CD4-positive, alpha-beta T cell treated with Interleukin-15 for 4 hours (primary cell): ENCODE results near the gene USP17L27.
A peak's percentile ranks its signal among the peaks of the same experiment; 100 is the strongest.
"Not testable (repeated sequence)": the region's sequence is repeated elsewhere in the genome, so short reads cannot be mapped to it uniquely, and the experiment has no call there.

Experiments used
- DNase-seq: peaks from one replicate; pipeline ENCODE4 v3.0.0-alpha.2; 2020; ENCODE audit warnings: low spot score

USP17L27 gene

DNA sequence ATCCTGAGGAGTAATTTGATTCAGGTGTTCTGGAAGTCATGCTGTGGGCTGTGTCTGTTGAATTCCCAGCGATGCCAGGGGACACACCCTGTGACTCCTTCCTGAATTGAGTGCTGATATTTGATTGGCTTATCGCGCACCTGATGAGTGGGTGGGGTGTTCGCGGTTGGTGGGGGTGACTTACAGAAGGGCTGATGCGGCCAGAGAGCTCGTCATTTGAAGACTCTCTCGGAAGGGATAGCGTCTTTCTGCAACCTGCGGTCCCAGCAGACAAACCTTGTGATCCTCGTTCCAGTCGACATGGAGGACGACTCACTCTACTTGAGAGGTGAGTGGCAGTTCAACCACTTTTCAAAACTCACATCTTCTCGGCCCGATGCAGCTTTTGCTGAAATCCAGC is at the start of gene USP17L27:
Gene USP17L27 (plus strand): TSS at position 301 of the 400 bp plus-strand sequence. CDS start 0 bp downstream, at position 301.
- not testable (repeated sequence) for DNase-seq

DNA sequence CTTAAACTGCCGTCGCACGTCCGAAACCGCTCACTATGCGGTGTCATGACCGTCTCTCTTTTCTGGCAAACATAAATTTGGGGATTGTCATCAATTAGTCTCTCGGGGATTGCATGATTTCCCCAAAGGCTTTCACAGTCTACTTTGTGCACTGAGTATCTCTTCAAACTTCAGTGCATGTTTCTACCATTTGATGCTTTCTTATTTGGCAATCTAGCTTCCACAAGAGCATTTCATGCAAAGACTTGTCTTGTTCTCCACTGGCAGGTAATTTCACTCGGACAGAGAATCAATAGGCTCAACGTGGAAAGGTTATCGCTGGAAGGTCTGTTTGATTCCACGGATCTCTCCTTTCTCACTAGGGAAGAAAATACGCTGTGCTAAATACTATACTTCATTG is 19.8 kb upstream of the USP17L27 start:
- not testable (repeated sequence) for DNase-seq

DNA sequence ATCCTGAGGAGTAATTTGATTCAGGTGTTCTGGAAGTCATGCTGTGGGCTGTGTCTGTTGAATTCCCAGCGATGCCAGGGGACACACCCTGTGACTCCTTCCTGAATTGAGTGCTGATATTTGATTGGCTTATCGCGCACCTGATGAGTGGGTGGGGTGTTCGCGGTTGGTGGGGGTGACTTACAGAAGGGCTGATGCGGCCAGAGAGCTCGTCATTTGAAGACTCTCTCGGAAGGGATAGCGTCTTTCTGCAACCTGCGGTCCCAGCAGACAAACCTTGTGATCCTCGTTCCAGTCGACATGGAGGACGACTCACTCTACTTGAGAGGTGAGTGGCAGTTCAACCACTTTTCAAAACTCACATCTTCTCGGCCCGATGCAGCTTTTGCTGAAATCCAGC is 19.1 kb upstream of the USP17L27 start, which contains the start of gene USP17L24:
Gene USP17L24 (plus strand): TSS at position 301 of the 400 bp plus-strand sequence. CDS start 0 bp downstream, at position 301.
- DNase-seq, result not testable (repeated sequence)

DNA sequence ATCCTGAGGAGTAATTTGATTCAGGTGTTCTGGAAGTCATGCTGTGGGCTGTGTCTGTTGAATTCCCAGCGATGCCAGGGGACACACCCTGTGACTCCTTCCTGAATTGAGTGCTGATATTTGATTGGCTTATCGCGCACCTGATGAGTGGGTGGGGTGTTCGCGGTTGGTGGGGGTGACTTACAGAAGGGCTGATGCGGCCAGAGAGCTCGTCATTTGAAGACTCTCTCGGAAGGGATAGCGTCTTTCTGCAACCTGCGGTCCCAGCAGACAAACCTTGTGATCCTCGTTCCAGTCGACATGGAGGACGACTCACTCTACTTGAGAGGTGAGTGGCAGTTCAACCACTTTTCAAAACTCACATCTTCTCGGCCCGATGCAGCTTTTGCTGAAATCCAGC is 14.3 kb upstream of the USP17L27 start, which contains the start of gene USP17L25:
Gene USP17L25 (plus strand): TSS at position 301 of the 400 bp plus-strand sequence. CDS start 0 bp downstream, at position 301.
- DNase-seq, result not testable (repeated sequence)

DNA sequence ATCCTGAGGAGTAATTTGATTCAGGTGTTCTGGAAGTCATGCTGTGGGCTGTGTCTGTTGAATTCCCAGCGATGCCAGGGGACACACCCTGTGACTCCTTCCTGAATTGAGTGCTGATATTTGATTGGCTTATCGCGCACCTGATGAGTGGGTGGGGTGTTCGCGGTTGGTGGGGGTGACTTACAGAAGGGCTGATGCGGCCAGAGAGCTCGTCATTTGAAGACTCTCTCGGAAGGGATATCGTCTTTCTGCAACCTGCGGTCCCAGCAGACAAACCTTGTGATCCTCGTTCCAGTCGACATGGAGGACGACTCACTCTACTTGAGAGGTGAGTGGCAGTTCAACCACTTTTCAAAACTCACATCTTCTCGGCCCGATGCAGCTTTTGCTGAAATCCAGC is 9.6 kb upstream of the USP17L27 start, which contains the start of gene USP17L26:
Gene USP17L26 (plus strand): TSS at position 301 of the 400 bp plus-strand sequence. CDS start 0 bp downstream, at position 301.
- not testable (repeated sequence) for DNase-seq

DNA sequence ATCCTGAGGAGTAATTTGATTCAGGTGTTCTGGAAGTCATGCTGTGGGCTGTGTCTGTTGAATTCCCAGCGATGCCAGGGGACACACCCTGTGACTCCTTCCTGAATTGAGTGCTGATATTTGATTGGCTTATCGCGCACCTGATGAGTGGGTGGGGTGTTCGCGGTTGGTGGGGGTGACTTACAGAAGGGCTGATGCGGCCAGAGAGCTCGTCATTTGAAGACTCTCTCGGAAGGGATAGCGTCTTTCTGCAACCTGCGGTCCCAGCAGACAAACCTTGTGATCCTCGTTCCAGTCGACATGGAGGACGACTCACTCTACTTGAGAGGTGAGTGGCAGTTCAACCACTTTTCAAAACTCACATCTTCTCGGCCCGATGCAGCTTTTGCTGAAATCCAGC is 4.8 kb upstream of the USP17L27 start, which contains the start of gene USP17L5:
Gene USP17L5 (plus strand): TSS at position 301 of the 400 bp plus-strand sequence. CDS start 0 bp downstream, at position 301.
- DNase-seq, result not testable (repeated sequence)

DNA sequence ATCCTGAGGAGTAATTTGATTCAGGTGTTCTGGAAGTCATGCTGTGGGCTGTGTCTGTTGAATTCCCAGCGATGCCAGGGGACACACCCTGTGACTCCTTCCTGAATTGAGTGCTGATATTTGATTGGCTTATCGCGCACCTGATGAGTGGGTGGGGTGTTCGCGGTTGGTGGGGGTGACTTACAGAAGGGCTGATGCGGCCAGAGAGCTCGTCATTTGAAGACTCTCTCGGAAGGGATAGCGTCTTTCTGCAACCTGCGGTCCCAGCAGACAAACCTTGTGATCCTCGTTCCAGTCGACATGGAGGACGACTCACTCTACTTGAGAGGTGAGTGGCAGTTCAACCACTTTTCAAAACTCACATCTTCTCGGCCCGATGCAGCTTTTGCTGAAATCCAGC is 4.6 kb downstream of the USP17L27 start, which contains the start of gene USP17L28:
Gene USP17L28 (plus strand): TSS at position 301 of the 400 bp plus-strand sequence. CDS start 0 bp downstream, at position 301.
- DNase-seq, result not testable (repeated sequence)

GRCh38 chr4:9350866-9351265 is 6.9 kb downstream of the USP17L27 start:
- DNase-seq, result not testable (repeated sequence)

DNA sequence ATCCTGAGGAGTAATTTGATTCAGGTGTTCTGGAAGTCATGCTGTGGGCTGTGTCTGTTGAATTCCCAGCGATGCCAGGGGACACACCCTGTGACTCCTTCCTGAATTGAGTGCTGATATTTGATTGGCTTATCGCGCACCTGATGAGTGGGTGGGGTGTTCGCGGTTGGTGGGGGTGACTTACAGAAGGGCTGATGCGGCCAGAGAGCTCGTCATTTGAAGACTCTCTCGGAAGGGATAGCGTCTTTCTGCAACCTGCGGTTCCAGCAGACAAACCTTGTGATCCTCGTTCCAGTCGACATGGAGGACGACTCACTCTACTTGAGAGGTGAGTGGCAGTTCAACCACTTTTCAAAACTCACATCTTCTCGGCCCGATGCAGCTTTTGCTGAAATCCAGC is 9.4 kb downstream of the USP17L27 start, which contains the start of gene USP17L29:
Gene USP17L29 (plus strand): TSS at position 301 of the 400 bp plus-strand sequence. CDS start 0 bp downstream, at position 301.
- not testable (repeated sequence) for DNase-seq

DNA sequence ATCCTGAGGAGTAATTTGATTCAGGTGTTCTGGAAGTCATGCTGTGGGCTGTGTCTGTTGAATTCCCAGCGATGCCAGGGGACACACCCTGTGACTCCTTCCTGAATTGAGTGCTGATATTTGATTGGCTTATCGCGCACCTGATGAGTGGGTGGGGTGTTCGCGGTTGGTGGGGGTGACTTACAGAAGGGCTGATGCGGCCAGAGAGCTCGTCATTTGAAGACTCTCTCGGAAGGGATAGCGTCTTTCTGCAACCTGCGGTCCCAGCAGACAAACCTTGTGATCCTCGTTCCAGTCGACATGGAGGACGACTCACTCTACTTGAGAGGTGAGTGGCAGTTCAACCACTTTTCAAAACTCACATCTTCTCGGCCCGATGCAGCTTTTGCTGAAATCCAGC is 18.9 kb downstream of the USP17L27 start, which contains the start of gene USP17L30:
Gene USP17L30 (plus strand): TSS at position 301 of the 400 bp plus-strand sequence. CDS start 0 bp downstream, at position 301.
- not testable (repeated sequence) for DNase-seq

DNA sequence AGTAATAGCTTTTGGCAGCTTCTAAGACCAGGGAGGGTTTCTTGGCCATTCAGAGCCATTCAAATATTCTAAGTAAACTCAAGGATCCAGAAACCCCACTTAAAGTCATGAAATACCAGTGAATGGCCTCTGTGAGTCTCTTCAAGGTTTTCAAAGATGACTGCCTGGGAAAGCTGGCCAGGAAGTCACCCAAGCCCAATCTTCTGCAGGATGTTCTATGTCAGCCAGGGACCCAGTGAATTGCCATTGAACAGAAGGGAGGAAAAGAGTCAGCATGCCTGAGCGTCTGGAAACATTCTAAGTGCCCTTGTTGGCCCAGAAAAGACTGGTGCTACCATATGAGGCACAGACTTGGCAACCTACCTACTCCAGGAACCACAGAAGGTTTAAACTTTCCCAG is 35.9 kb downstream of the USP17L27 start:
- DNase-seq, result not testable (repeated sequence)

DNA sequence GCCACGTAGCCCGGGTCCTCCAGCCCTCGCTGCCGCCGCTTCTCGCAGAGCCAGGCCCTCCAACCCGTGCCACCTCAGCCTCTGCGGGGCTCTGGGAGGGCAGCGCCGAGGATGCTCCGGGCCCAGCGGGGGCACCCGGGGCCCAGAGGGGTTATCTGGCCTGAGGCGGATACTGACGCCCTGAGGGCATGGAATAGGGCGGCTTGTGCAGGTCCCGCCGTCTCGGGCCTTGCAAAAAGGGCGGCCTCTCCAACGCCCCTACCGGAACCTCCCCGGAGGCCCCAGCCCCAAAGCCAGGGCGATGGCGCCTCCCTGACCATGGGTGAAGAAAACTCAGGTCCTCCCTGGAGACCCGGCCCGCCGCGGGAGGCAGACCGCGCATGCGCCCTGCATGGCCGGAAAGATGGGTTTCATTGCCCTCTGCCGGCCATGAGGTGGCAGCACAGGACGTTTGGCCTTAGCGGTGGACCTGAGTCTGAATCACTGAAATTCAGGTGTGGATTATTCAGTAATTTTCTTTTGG is 37.1 kb downstream of the USP17L27 start:
- DNase-seq, result peak; percentile 50

GRCh38 chr4:9384126-9384525 is 40.2 kb downstream of the USP17L27 start:
- DNase-seq, result no peak

DNA sequence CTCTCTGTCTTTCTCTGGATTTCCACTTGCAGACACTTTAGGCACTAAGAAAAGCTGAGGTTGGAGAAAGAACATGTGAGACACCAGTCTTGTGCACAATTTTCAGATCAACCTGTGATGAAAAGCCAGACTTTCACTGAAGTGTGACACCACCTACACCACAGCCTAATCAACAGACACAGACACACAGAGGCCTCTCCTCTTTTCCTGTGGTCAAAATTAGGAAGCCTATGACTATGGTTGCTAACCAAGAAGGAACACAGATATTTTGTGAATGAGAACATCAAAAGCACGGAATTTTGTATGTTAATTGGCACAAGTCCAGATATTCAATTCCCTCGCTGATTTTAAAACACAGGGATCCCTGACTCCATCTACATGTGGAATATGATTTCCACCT is 45.1 kb downstream of the USP17L27 start:
- not testable (repeated sequence) for DNase-seq
